Panc1 (cell line): ENCODE results near the gene TTC29. TPM values are rescaled to one million over a fixed set of nuclear protein-coding genes. Genes with fewer than 3 reads are reported as not detected.

ENCODE experiments used
- ATAC-seq: fragments of 200-7000 bp; cut with Tn5 transposase; 2 replicates; pipeline ENCODE4 v1.9.1; 2020; ENCODE audit warnings: mild to moderate bottlenecking, moderate library complexity
- BruUV-seq: library from RNA; stranded (reverse); fragments of 400-500 nt; replicated peaks from 2 replicates; lab custom pipeline; 2021; lab: Mats Ljungman, UMichigan
- CTCF ChIA-PET: fragments of 300-600 bp; sonication (Branson Sonifier 250); formaldehyde crosslinking; loops from one replicate; lab custom pipeline; 2022; ENCODE audit warnings: antibody characterized with exemption; lab: Charles Lee
- POLR2A ChIA-PET: fragments of 300-600 bp; sonication (Branson Sonifier 250); formaldehyde crosslinking; loops from one replicate; lab custom pipeline; 2022; ENCODE audit warnings: antibody characterized with exemption; lab: Charles Lee
- DNase-seq: peaks from one replicate; pipeline ENCODE4 v3.0.0-alpha.2; 2010; ENCODE audit warnings: low read depth, low spot score
- H3K27ac ChIP-seq: 2 replicates; pipeline ENCODE4 v1.5.1; 2011; ENCODE audit warnings: mild to moderate bottlenecking, low read length, inconsistent platforms
- H3K27me3 ChIP-seq: fragments of 200-500 bp; sonication (Bioruptor generic); 2 replicates; pipeline ENCODE4 v1.6.0; 2014; ENCODE audit warnings: low read length, inconsistent platforms; ENCODE audit not compliant: control insufficient read depth, insufficient read depth
- H3K36me3 ChIP-seq: fragments of 200-500 bp; sonication (Bioruptor generic); 2 replicates; pipeline ENCODE4 v1.5.1; 2014; ENCODE audit warnings: inconsistent platforms, mild to moderate bottlenecking, low read length, moderate library complexity; ENCODE audit not compliant: control insufficient read depth, insufficient read depth
- H3K4me1 ChIP-seq: 2 replicates; pipeline ENCODE4 v1.5.1; 2011; ENCODE audit warnings: inconsistent platforms, mild to moderate bottlenecking, low read length, moderate library complexity; ENCODE audit not compliant: control insufficient read depth, insufficient read depth
- H3K4me3 ChIP-seq, 2 experiments: 2 replicates each; pipeline ENCODE4 v1.5.1; 2011 to 2012; ENCODE audit warnings: low read depth in 2 of 2, low read length in 2 of 2, mild to moderate bottlenecking in 2 of 2, inconsistent platforms in 1 of 2, moderate library complexity in 1 of 2
- H3K9me3 ChIP-seq: fragments of 200-500 bp; sonication (Bioruptor generic); 2 replicates; pipeline ENCODE4 v1.5.1; 2014; ENCODE audit warnings: low read depth, mild to moderate bottlenecking, inconsistent platforms, low read length, moderate library complexity; ENCODE audit not compliant: control insufficient read depth, insufficient read depth
- POLR2AphosphoS5 ChIP-seq: IDR thresholded peaks from 2 replicates; pipeline ENCODE4 v1.6.1; 2012; ENCODE audit warnings: mild to moderate bottlenecking, low read depth, low read length, moderate library complexity
- SIN3A ChIP-seq: IDR thresholded peaks from 2 replicates; pipeline ENCODE4 v1.6.1; 2012; ENCODE audit warnings: low read depth, mild to moderate bottlenecking, low read length, moderate library complexity, borderline replicate concordance; ENCODE audit not compliant: insufficient read depth
- TCF7L2 ChIP-seq: IDR thresholded peaks from 2 replicates; pipeline ENCODE4 v1.6.1; 2011; ENCODE audit warnings: mild to moderate bottlenecking, low read depth, low read length, inconsistent platforms
- in situ Hi-C: cut with HindIII; loops from 2 replicates; pipeline ENCODE4 v1.10.0; 2016; ENCODE audit warnings: low sequenced_read_pairs, low pct_unique_long_range_greater_than_20kb
- intact Hi-C: fragments of 100-400 bp; cut with micrococcal nuclease; formaldehyde crosslinking; loops from one replicate; pipeline ENCODE4 v1.10.0; 2022; ENCODE audit not compliant: unreplicated experiment
- total RNA-seq: library from RNA; stranded (reverse); gene quantifications from one replicate; pipeline ENCODE4 v1.2.1, GENCODE V29; 2021; ENCODE audit not compliant: unreplicated experiment
- TF ChIP-seq, protein P1 (sequence below): fragments of 450-650 bp; IDR thresholded peaks from 2 replicates; pipeline ENCODE4 v1.5.1; 2017; ENCODE audit warnings: mild to moderate bottlenecking
- TF ChIP-seq, protein P2 (sequence below), 2 experiments: IDR thresholded peaks; 2 replicates each; pipeline ENCODE4 v1.6.1; 2011 to 2012; ENCODE audit warnings: low read depth in 2 of 2, control low read depth in 1 of 2, low read length in 1 of 2, mild to moderate bottlenecking in 1 of 2, moderate library complexity in 1 of 2; ENCODE audit not compliant: insufficient read depth in 1 of 2

Gene TTC29
- total RNA-seq, 1 experiment from 2014 or later = not detected

DNA sequence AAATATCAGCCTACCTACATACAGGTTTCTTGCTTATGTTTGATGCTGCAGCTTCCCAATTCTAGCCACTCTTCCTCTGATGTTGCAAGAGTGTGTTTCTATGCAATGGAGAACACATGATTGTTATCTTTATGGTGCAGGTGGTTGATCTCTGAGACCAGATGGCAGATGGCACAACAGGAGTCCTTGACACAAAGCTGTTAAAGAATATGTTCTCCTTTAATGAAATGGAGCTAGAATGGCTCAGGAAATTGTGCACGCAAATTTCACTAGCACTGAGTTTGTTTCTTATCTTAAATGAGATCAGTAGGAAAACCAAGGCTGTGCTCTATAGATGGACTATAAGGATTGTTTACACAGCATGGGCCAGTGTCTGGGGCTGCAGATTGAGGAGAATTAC lies 29.9 kb upstream of the TTC29 start:
- H3K4me1 ChIP-seq = no peaks in the 10 kb centered on the region
- no peaks in the 10 kb centered on the region for H3K27me3 ChIP-seq
- no peak overlapping the region for H3K4me3 ChIP-seq
- no peak for ATAC-seq
- in situ Hi-C loops = no loop called here
- ChIA-PET POLR2A (no interaction called here), CTCF (no interaction called here)
- no peaks in the 10 kb centered on the region for H3K36me3 ChIP-seq
- intact Hi-C loops = no loop called here
- no TSS peak for BruUV-seq
- TF ChIP-seq, protein P1, sequence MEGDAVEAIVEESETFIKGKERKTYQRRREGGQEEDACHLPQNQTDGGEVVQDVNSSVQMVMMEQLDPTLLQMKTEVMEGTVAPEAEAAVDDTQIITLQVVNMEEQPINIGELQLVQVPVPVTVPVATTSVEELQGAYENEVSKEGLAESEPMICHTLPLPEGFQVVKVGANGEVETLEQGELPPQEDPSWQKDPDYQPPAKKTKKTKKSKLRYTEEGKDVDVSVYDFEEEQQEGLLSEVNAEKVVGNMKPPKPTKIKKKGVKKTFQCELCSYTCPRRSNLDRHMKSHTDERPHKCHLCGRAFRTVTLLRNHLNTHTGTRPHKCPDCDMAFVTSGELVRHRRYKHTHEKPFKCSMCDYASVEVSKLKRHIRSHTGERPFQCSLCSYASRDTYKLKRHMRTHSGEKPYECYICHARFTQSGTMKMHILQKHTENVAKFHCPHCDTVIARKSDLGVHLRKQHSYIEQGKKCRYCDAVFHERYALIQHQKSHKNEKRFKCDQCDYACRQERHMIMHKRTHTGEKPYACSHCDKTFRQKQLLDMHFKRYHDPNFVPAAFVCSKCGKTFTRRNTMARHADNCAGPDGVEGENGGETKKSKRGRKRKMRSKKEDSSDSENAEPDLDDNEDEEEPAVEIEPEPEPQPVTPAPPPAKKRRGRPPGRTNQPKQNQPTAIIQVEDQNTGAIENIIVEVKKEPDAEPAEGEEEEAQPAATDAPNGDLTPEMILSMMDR = no peak
- TF ChIP-seq SIN3A (no peak), TCF7L2 (no peak), POLR2AphosphoS5 (no peak)
- TF ChIP-seq, protein P2, sequence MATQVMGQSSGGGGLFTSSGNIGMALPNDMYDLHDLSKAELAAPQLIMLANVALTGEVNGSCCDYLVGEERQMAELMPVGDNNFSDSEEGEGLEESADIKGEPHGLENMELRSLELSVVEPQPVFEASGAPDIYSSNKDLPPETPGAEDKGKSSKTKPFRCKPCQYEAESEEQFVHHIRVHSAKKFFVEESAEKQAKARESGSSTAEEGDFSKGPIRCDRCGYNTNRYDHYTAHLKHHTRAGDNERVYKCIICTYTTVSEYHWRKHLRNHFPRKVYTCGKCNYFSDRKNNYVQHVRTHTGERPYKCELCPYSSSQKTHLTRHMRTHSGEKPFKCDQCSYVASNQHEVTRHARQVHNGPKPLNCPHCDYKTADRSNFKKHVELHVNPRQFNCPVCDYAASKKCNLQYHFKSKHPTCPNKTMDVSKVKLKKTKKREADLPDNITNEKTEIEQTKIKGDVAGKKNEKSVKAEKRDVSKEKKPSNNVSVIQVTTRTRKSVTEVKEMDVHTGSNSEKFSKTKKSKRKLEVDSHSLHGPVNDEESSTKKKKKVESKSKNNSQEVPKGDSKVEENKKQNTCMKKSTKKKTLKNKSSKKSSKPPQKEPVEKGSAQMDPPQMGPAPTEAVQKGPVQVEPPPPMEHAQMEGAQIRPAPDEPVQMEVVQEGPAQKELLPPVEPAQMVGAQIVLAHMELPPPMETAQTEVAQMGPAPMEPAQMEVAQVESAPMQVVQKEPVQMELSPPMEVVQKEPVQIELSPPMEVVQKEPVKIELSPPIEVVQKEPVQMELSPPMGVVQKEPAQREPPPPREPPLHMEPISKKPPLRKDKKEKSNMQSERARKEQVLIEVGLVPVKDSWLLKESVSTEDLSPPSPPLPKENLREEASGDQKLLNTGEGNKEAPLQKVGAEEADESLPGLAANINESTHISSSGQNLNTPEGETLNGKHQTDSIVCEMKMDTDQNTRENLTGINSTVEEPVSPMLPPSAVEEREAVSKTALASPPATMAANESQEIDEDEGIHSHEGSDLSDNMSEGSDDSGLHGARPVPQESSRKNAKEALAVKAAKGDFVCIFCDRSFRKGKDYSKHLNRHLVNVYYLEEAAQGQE (IDR thresholded peaks at IDR 0.05; ENCODE audit: insufficient read depth in 1 of 2, low read depth in 2 of 2, low read length in 1 of 2) = no peak
- no peaks in the 10 kb centered on the region for H3K9me3 ChIP-seq
- DNase-seq = no peak
- no peak overlapping the region for H3K27ac ChIP-seq

DNA sequence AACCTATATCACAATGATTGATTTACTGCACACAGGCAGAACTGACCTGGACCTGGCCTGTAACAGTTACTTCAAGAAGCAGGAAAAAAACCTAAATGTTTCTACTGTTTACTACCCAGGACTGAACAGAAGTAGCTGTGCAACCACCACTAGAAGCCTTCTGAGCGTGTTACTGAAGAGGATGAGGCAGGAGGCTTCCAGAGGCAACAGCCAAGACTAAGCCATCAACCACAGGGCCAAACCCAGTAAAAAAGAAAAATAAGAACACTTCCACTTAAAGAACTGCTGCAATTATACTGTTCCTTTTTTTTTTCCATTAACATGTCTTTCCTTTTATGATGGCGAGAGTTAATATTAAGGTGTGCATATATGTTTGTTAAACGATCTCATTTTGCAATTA lies 29.4 kb upstream of the TTC29 start:
- BruUV-seq = no TSS peak
- Histone ChIP-seq H3K4me1 (no peaks in the 10 kb centered on the region), H3K27me3 (no peaks in the 10 kb centered on the region), H3K9me3 (no peaks in the 10 kb centered on the region), H3K4me3 (no peak overlapping the region), H3K36me3 (no peaks in the 10 kb centered on the region), H3K27ac (no peak overlapping the region)
- in situ Hi-C loops (no loop called here), intact Hi-C loops (no loop called here)
- ATAC-seq (no peak), DNase-seq (no peak)
- ChIA-PET CTCF (interaction anchor here (0.5 kb wide), 1 partner anchor 107 kb away, joined by 9 read pairs; no protein-coding TSS in a partner anchor), POLR2A (no interaction called here)
- TF ChIP-seq, protein P2 (IDR thresholded peaks at IDR 0.05; ENCODE audit: insufficient read depth in 1 of 2, low read depth in 2 of 2, low read length in 1 of 2) = no peak
- TF ChIP-seq, protein P1 = no peak
- TF ChIP-seq SIN3A (no peak), POLR2AphosphoS5 (no peak), TCF7L2 (no peak)
